Left lobe of liver (tissue), 2 donors: ENCODE data around the gene SEMA3C. TPM values are rescaled to one million over a fixed set of nuclear protein-coding genes. Genes with fewer than 3 reads are reported as not detected.

Experiments used
- ATAC-seq: fragments of 200-7000 bp; cut with Tn5 transposase; one replicate; pipeline ENCODE4 v1.9.1; 2020; ENCODE audit warnings: mild to moderate bottlenecking, moderate library complexity
- DNase-seq: peaks from one replicate; pipeline ENCODE4 v3.0.0-alpha.2; 2020; ENCODE audit warnings: low spot score
- total RNA-seq: library from RNA; stranded (reverse); gene quantifications from one replicate; pipeline ENCODE4 v1.2.1, GENCODE V29; 2021
- donor health status: DM: no; HTN: no; CAD: no; lungs with moderate emphysema.
- donor health status: DM: no; HTN: yes; CAD: no.

SEMA3C gene
- total RNA-seq, 1 donor from 2014 or later: 0.86 TPM

DNA sequence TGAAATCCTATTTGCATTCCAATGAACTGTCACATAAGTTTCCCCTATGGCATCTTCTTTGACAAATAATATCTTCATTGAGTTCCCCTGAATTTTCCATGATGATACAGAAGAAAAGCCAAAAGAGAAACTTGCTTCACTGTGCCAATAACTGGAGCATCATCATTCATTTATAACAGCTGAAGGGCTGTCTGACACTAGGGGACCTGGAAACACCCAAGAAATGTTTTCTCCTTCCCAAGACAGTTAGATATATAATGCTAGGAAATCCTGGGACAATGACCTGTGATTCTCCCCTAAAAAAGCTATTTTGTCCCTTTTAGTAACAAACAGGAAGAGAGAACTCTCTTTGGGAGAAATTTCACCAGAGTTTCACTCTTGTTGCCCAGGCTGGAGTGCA is 133.6 kb downstream of the SEMA3C start:
- DNase-seq (no peak), ATAC-seq (no peak)

GRCh38 chr7:80783678-80784327 is 135.0 kb downstream of the SEMA3C start:
- no peak for ATAC-seq
- DNase-seq: no peak

DNA sequence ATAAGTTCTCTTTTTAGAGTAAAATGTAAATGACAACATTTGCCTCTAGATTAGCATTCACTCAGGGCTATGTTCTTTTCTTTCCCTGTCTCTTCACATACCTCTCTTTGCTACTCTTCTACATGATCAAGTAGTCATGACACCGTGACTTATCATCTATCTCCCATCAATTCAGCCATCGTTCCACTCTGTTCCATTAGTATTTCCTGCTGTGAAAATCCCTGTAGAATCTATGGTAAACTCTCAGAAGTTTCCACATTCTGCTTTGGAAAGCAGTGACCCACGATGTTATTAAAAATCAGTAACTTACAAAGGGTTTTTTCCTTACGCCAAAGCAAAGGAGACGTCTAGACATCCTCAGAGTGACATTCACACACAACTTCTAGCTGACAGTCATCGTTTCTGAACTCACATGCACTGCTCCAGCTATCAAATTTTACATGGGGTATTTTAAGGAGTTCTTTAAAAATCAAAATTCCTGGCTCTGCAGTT is 135.6 kb downstream of the SEMA3C start:
- ATAC-seq: no peak
- no peak for DNase-seq

GRCh38 chr7:80781561-80781979 is 137.3 kb downstream of the SEMA3C start:
- ATAC-seq: no peak
- no peak for DNase-seq

- no peak for DNase-seq
- ATAC-seq: no peak
Measured at GRCh38 chr7:80781146-80781545, 137.7 kb downstream of the SEMA3C start.

GRCh38 chr7:80779456-80779855 is 139.4 kb downstream of the SEMA3C start:
- no peak for ATAC-seq
- no peak for DNase-seq

DNA sequence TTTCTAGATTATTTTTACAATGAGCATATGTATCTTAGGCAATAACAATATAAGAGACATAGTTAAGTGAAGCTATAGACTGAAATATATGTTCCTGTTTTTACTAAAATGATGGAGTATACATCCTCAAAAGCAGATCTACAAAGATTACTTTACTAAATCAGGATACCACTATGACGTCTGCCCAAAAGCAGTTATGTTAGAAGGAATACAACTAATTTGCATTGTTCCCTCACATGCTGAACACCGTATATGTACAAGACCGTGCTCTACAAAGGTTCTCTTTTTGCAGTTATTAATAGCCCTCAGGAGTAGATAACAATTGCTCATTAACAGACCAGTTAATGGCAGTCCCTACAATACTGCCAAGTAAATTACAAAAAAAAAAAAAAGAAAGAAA is 143.0 kb downstream of the SEMA3C start:
- DNase-seq (no peak), ATAC-seq (no peak)

GRCh38 chr7:80775482-80775881 is 143.4 kb downstream of the SEMA3C start:
- ATAC-seq (no peak), DNase-seq (no peak)

DNA sequence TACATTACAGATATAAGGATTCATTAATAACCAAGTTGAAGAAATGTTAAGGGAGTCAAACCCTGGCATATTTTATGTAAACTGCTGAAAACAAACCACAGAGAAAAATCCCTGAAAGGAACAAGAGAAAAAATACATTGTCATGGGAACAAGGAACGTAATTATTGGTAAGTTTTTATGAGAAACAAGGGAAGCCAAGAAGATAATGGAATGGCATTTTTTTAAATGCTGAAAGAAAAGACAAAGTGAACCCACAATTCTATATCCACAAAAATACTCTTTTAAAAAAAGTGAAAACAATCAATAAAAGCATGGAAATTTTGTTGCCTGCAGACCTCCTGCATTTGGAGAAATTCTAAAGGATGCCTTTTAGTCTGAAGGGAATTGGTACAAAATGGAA is 144.0 kb downstream of the SEMA3C start:
- DNase-seq (no peak), ATAC-seq (no peak)

GRCh38 chr7:80773787-80774508 is 144.9 kb downstream of the SEMA3C start:
- ATAC-seq: no peak
- DNase-seq: no peak

DNA sequence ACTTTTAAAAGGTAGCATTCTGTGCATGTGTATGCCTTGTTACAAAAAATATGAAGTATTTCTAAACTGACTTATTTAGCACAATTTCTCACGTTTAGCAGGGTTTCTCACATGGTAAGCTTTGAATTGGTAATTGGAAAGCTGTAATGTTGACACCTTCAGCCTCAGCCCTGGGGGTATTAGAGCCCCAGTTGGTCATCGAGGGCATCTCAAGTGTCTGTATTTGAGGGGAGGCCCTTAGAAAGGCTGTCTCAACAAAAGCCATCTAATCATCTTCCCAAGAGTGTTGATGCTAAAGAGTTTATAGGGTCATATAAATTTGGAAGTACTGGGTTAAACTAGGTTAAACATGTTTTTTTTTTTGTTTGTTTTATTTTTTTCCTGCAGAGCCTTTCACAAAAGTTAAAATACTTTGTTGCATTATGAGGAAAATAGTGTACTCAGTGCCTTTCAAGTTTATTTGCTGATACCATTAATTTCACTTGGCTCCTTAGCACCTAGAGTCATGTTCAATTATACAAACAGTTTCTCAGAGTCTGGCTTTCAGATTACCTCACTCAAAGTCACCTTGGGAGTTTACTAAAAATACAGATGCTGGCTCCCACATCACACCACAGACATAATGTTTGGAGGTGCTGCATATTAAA is 146.4 kb downstream of the SEMA3C start:
- DNase-seq (no peak), ATAC-seq (no peak)

DNA sequence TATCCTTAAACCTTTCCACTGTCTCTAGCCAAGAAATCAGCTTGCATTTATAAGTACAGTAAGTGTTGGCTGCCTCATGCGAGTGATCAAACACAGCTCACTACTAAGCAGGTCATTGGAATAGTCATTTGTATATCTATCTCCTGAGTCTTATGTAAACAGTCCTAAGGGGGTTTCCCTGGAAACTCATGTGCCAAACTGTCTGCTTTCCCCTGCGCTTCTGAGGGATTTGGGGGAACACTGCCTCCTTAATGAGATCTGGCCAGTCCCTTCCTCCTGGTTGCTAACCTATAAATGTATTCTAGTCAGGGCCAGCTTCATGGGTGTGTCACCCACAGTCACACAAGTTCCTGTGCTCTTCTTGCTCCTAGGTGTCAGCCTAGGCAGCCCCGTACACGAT is 147.3 kb downstream of the SEMA3C start:
- no peak for DNase-seq
- ATAC-seq: no peak

GRCh38 chr7:80770675-80771081 is 148.2 kb downstream of the SEMA3C start:
- no peak for ATAC-seq

DNA sequence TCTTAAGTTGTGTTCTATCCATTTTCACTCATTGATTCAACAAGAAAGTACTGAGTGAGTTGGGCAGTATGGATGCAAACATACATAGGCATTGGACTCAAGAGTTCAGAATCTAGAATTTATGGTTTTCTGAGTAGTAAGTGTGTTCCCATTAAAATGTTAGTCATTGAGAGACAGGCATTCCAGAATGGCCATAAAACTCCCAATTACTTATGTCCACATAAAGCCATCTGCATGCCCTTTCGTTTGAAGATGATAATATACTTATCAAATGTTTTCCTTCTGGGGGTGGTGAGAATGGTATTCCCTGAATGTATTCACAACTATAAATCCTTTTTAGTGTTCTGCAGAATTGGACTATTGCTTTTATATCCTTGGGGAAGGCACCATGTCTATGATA is 148.8 kb downstream of the SEMA3C start:
- ATAC-seq (no peak), DNase-seq (no peak)

More at GRCh38 chr7:80770675-80771081, 148.2 kb downstream of the SEMA3C start:
- DNase-seq: no peak

GRCh38 chr7:80768756-80769155 is 150.1 kb downstream of the SEMA3C start:
- no peak for DNase-seq
- no peak for ATAC-seq

DNA sequence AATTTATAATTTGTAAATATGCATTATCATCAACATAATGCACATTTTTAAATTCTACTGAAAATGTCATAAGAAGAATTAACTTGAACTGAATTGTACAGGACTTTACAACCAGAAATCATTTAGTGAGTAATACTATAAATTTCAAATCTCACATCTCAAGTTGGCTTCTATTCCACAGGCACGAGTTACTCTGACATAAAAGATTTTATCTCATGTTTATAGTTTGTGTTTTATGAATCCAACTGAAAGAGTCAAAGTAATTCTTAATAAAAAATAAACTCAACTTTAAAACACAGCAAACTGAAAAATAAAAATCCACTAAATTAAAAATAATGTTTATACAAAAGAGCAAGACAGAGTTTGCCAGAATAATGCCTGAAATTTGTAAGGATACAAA is 151.2 kb downstream of the SEMA3C start:
- no peak for ATAC-seq
- no peak for DNase-seq

DNA sequence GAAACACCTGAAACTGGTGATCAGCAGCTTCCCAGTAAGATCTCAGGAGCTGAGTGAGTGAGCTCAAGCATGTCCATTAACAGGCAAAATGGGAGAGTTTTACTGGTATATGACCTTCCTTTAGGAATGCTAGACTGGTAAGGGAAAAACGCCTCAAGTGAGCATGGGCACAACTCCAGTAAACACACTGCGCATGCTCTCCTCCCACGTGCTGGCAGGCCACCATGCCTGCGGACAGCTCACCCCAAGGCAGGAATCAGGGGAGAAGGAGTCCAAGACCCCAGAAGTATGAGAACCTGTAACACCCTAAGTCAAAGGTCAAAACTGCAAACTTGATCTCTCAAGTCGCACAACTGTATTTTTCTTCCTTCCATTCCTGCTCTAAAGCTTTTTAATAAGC is 152.1 kb downstream of the SEMA3C start:
- DNase-seq (no peak), ATAC-seq (no peak)

GRCh38 chr7:80764132-80764531 is 154.7 kb downstream of the SEMA3C start:
- no peak for ATAC-seq

DNA sequence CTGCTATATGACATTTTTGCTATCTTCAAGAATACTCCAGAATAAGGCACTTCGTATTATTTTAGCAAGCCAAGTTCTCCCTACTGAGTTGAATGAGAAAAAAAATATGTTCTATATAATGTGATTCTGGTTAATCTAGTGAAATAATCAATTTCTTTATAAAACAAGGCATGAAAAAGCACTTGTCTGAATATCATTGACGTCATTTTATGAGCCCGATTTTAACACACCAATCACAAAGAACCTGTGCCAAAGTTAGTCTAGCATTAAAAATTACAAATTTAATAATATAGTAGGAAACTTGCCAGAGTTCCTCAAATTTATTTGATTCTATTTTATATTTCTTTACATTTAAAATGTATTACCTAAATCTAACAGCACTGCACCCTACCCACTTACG is 155.1 kb downstream of the SEMA3C start:
- no peak for ATAC-seq
- DNase-seq: no peak

More at GRCh38 chr7:80764132-80764531, 154.7 kb downstream of the SEMA3C start:
- no peak for DNase-seq

GRCh38 chr7:80763289-80763688 is 155.6 kb downstream of the SEMA3C start:
- DNase-seq (no peak), ATAC-seq (no peak)

- no peak for DNase-seq
- no peak for ATAC-seq
Measured at GRCh38 chr7:80760292-80760691, 158.6 kb downstream of the SEMA3C start.
